ENCODE data around the gene TMEM200B.

The TMEM200B gene

GRCh38 chr1:29129916-29130315 is 6.2 kb upstream of the TMEM200B start:
- TF ChIP-seq CTCF (IDR thresholded peaks at IDR 0.05), result no peak

GRCh38 chr1:29128739-29129138 is 5.0 kb upstream of the TMEM200B start:
- no peak for TF ChIP-seq CTCF (IDR thresholded peaks at IDR 0.05)

- no peak for TF ChIP-seq CTCF (IDR thresholded peaks at IDR 0.05)
Measured at GRCh38 chr1:29126198-29126597, 2.5 kb upstream of the TMEM200B start.

GRCh38 chr1:29125788-29126187 is 2.1 kb upstream of the TMEM200B start:
- no peak for TF ChIP-seq CTCF (IDR thresholded peaks at IDR 0.05)

- TF ChIP-seq CTCF (IDR thresholded peaks at IDR 0.05), result no peak
Measured at GRCh38 chr1:29125237-29125641, 1.5 kb upstream of the TMEM200B start.

GRCh38 chr1:29124366-29125236 is 898 bp upstream of the TMEM200B start:
- TF ChIP-seq CTCF (IDR thresholded peaks at IDR 0.05), result no peak

GRCh38 chr1:29123053-29123886 is 433 bp downstream of the TMEM200B start:
- TF ChIP-seq CTCF (IDR thresholded peaks at IDR 0.05), result no peak
